ENCODE results near the gene UFM1.
A peak's percentile ranks its signal among the peaks of the same experiment; 100 is the strongest.

Gene UFM1

GRCh38 chr13:38382946-38383345 lies 33.3 kb downstream of the UFM1 start:
- no peak for TF ChIP-seq CTCF (conservative IDR thresholded peaks at IDR 0.05; ENCODE audit: low read depth, low read length)
- H3K4me3 ChIP-seq (ENCODE audit: low read length), result no peak overlapping the region
- DNase-seq (ENCODE audit: low read depth), result no peak

GRCh38 chr13:38384171-38384570 lies 34.5 kb downstream of the UFM1 start:
- DNase-seq (ENCODE audit: low read depth), result no peak
- TF ChIP-seq CTCF (conservative IDR thresholded peaks at IDR 0.05; ENCODE audit: low read depth, low read length), result no peak

GRCh38 chr13:38385153-38385891 lies 35.7 kb downstream of the UFM1 start:
- no peak for DNase-seq (ENCODE audit: low read depth)
- no peak overlapping the region for H3K4me3 ChIP-seq (ENCODE audit: low read length)
- TF ChIP-seq CTCF (conservative IDR thresholded peaks at IDR 0.05; ENCODE audit: low read depth, low read length), result no peak

More at GRCh38 chr13:38384171-38384570, 34.5 kb downstream of the UFM1 start:
- H3K4me3 ChIP-seq (ENCODE audit: low read length), result no peak overlapping the region

GRCh38 chr13:38386421-38386820 lies 36.8 kb downstream of the UFM1 start:
- TF ChIP-seq CTCF (conservative IDR thresholded peaks at IDR 0.05; ENCODE audit: low read depth, low read length), result no peak
- H3K4me3 ChIP-seq (ENCODE audit: low read length), result no peak overlapping the region
- DNase-seq (ENCODE audit: low read depth), result no peak

- DNase-seq (ENCODE audit: low read depth), result no peak
- TF ChIP-seq CTCF (conservative IDR thresholded peaks at IDR 0.05; ENCODE audit: low read depth, low read length), result no peak
- no peak overlapping the region for H3K4me3 ChIP-seq (ENCODE audit: low read length)
Observed at GRCh38 chr13:38391341-38391740, 41.7 kb downstream of the UFM1 start.

GRCh38 chr13:38394777-38395496 lies 45.3 kb downstream of the UFM1 start:
- H3K4me3 ChIP-seq (ENCODE audit: low read length), result no peak overlapping the region
- TF ChIP-seq CTCF (conservative IDR thresholded peaks at IDR 0.05; ENCODE audit: low read depth, low read length), result no peak
- peak; percentile 94 for DNase-seq (ENCODE audit: low read depth)

- no peak overlapping the region for H3K4me3 ChIP-seq (ENCODE audit: low read length)
- DNase-seq (ENCODE audit: low read depth), result no peak
- TF ChIP-seq CTCF (conservative IDR thresholded peaks at IDR 0.05; ENCODE audit: low read depth, low read length), result no peak
Observed at GRCh38 chr13:38395497-38395788, 45.8 kb downstream of the UFM1 start.

Data from retinal pigment epithelial cell (primary cell).